ENCODE data around the gene OLFML1.

GRCh38 chr11:7469351-7469865 lies 15.9 kb upstream of the OLFML1 start:
- TF ChIP-seq RAD21 (conservative IDR thresholded peaks at IDR 0.05 in 1 of 2, IDR thresholded peaks at IDR 0.05 in 1 of 2) (no peak), CTCF (IDR thresholded peaks at IDR 0.05) (no peak), FOSL2 (IDR thresholded peaks at IDR 0.05) (no peak), FOSL2 (CRISPR knock-in tag; IDR thresholded peaks at IDR 0.05) (no peak), KDM1A (IDR thresholded peaks at IDR 0.05; ENCODE audit: low read depth) (no peak), MYC (IDR thresholded peaks at IDR 0.05; ENCODE audit: borderline replicate concordance, low read length) (no peak), ELK1 (IDR thresholded peaks at IDR 0.05; ENCODE audit: low read depth, low read length) (no peak), POLR2A (IDR thresholded peaks at IDR 0.05; ENCODE audit: low read length) (no peak), CEBPB (IDR thresholded peaks at IDR 0.05) (no peak), MAX (IDR thresholded peaks at IDR 0.05) (no peak), EP300 (IDR thresholded peaks at IDR 0.05) (no peak), GATA3 (IDR thresholded peaks at IDR 0.05; ENCODE audit: borderline replicate concordance) (no peak), REST (IDR thresholded peaks at IDR 0.05) (no peak)
